ENCODE data around the gene BAZ2B.

GRCh38 chr2:159573294-159573693, 43.1 kb downstream of the BAZ2B start:
- no peak for TF ChIP-seq EZH2 (IDR thresholded peaks at IDR 0.05; ENCODE audit: borderline replicate concordance, low read depth, low read length, severe bottlenecking)
- no peak for TF ChIP-seq CTCF (IDR thresholded peaks at IDR 0.05; ENCODE audit: extremely low read depth in 1 of 2, insufficient read depth in 1 of 2, low read depth in 1 of 2, low read length in 2 of 2)
- TF ChIP-seq POLR2A (IDR thresholded peaks at IDR 0.05; ENCODE audit: low read depth, low read length) = no peak
- no peak for TF ChIP-seq POLR2AphosphoS5 (IDR thresholded peaks at IDR 0.05; ENCODE audit: insufficient read depth, low read depth, low read length)
- TF ChIP-seq, protein P1, sequence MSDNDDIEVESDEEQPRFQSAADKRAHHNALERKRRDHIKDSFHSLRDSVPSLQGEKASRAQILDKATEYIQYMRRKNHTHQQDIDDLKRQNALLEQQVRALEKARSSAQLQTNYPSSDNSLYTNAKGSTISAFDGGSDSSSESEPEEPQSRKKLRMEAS (IDR thresholded peaks at IDR 0.05; ENCODE audit: insufficient read depth, insufficient read length) = no peak
- no peak for TF ChIP-seq JUN (IDR thresholded peaks at IDR 0.05; ENCODE audit: borderline replicate concordance, insufficient read depth, insufficient read length, low read depth)

Measured in endothelial cell of umbilical vein (primary cell).